T-helper 17 cell (primary cell): Measurements from ENCODE around the gene TRABD2B. TPM values are rescaled to one million over a fixed set of nuclear protein-coding genes. Genes with fewer than 3 reads are reported as not detected.

Source experiments
- ATAC-seq: fragments of 150-1000 bp; cut with Tn5 transposase; 2 replicates; pipeline ENCODE4 v1.10.0; 2021; ENCODE audit warnings: mild to moderate bottlenecking, moderate library complexity
- DNase-seq, 3 donors: peaks; one replicate each; pipeline versions ENCODE4 v3.0.0 to v3.0.0-alpha.2; 2020 to 2021
- H3K9me3 ChIP-seq: one replicate; pipeline ENCODE4 v1.7.0; 2013; ENCODE audit warnings: low read length, mild to moderate bottlenecking; ENCODE audit not compliant: control insufficient read depth, poor library complexity, severe bottlenecking
- H3K27ac Mint-ChIP-seq: one replicate; pipeline ENCODE4 v1.8.0; 2022; ENCODE audit warnings: mild to moderate bottlenecking, moderate library complexity, mixed read lengths
- H3K27me3 Mint-ChIP-seq: one replicate; pipeline ENCODE4 v1.8.0; 2022; ENCODE audit warnings: mixed read lengths
- H3K36me3 Mint-ChIP-seq: one replicate; pipeline ENCODE4 v1.8.0; 2022; ENCODE audit warnings: low read depth, mixed read lengths
- H3K4me1 Mint-ChIP-seq: one replicate; pipeline ENCODE4 v1.8.0; 2022; ENCODE audit warnings: mild to moderate bottlenecking, mixed read lengths
- H3K4me3 Mint-ChIP-seq: one replicate; pipeline ENCODE4 v1.8.0; 2022; ENCODE audit warnings: mild to moderate bottlenecking, moderate library complexity, mixed read lengths
- total RNA-seq, 4 donors: library from RNA in 2 of 4; stranded (reverse) in 2 of 4; gene quantifications; one replicate each; pipeline ENCODE4 v1.2.3 and lab custom pipeline; 2022 to 2026

The TRABD2B gene
- total RNA-seq, 2 donors from 2014 or later, result not detected

GRCh38 chr1:47754221-47754620 is 243.0 kb downstream of the TRABD2B start:
- ATAC-seq (no peak), DNase-seq (no peak)
- no peaks in the 10 kb centered on the region for H3K9me3 ChIP-seq
- peaks cover 60% of the 10 kb centered on the region for H3K27me3 Mint-ChIP-seq
- H3K4me1 Mint-ChIP-seq, result peaks cover 6% of the 10 kb centered on the region
- H3K4me3 Mint-ChIP-seq, result no peak overlapping the region
- peaks cover 6% of the 10 kb centered on the region for H3K36me3 Mint-ChIP-seq
- no peak overlapping the region for H3K27ac Mint-ChIP-seq

- Mint-ChIP-seq H3K4me3 (no peak overlapping the region), H3K4me1 (peaks cover 5% of the 10 kb centered on the region), H3K36me3 (peaks cover 6% of the 10 kb centered on the region), H3K27me3 (peaks cover 56% of the 10 kb centered on the region), H3K27ac (no peak overlapping the region)
- DNase-seq, result no peak
- H3K9me3 ChIP-seq, result no peaks in the 10 kb centered on the region
- no peak for ATAC-seq
Measured at GRCh38 chr1:47753808-47754207, 243.4 kb downstream of the TRABD2B start.

GRCh38 chr1:47752559-47752958 is 244.6 kb downstream of the TRABD2B start:
- ATAC-seq (no peak), DNase-seq (no peak)
- no peak overlapping the region for H3K4me3 Mint-ChIP-seq
- H3K27me3 Mint-ChIP-seq, result peaks cover 44% of the 10 kb centered on the region
- H3K9me3 ChIP-seq, result no peaks in the 10 kb centered on the region
- no peak overlapping the region for H3K27ac Mint-ChIP-seq
- H3K4me1 Mint-ChIP-seq, result peaks cover 3% of the 10 kb centered on the region
- H3K36me3 Mint-ChIP-seq, result peaks cover 4% of the 10 kb centered on the region

GRCh38 chr1:47751996-47752451 is 245.2 kb downstream of the TRABD2B start:
- DNase-seq, result no peak
- no peak for ATAC-seq
- H3K4me3 Mint-ChIP-seq, result no peak overlapping the region
- peaks cover 39% of the 10 kb centered on the region for H3K27me3 Mint-ChIP-seq
- H3K4me1 Mint-ChIP-seq, result peaks cover 3% of the 10 kb centered on the region
- no peaks in the 10 kb centered on the region for H3K9me3 ChIP-seq
- H3K36me3 Mint-ChIP-seq, result peaks cover 4% of the 10 kb centered on the region
- H3K27ac Mint-ChIP-seq, result no peak overlapping the region

- ATAC-seq, result no peak
- Mint-ChIP-seq H3K36me3 (no peaks in the 10 kb centered on the region), H3K4me3 (no peak overlapping the region), H3K4me1 (no peaks in the 10 kb centered on the region), H3K27ac (no peak overlapping the region), H3K27me3 (peaks cover 31% of the 10 kb centered on the region)
- no peaks in the 10 kb centered on the region for H3K9me3 ChIP-seq
- no peak for DNase-seq
Measured at GRCh38 chr1:47751193-47751592, 246.0 kb downstream of the TRABD2B start.

GRCh38 chr1:47745715-47746609 is 251.2 kb downstream of the TRABD2B start:
- peaks cover 11% of the 10 kb centered on the region for H3K27me3 Mint-ChIP-seq
- no peak for DNase-seq
- H3K36me3 Mint-ChIP-seq, result no peaks in the 10 kb centered on the region
- H3K4me1 Mint-ChIP-seq, result no peaks in the 10 kb centered on the region
- H3K9me3 ChIP-seq, result no peaks in the 10 kb centered on the region
- no peak overlapping the region for H3K27ac Mint-ChIP-seq
- ATAC-seq, result no peak
- no peak overlapping the region for H3K4me3 Mint-ChIP-seq

- Mint-ChIP-seq H3K4me1 (no peaks in the 10 kb centered on the region), H3K27ac (no peak overlapping the region), H3K4me3 (no peak overlapping the region), H3K36me3 (no peaks in the 10 kb centered on the region), H3K27me3 (peaks cover 17% of the 10 kb centered on the region)
- H3K9me3 ChIP-seq, result no peaks in the 10 kb centered on the region
- DNase-seq, result no peak
- ATAC-seq, result no peak
Measured at GRCh38 chr1:47742890-47743760, 254.1 kb downstream of the TRABD2B start.

GRCh38 chr1:47738560-47739182 is 258.5 kb downstream of the TRABD2B start:
- DNase-seq (no peak), ATAC-seq (no peak)
- Mint-ChIP-seq H3K27ac (no peak overlapping the region), H3K36me3 (no peaks in the 10 kb centered on the region), H3K4me1 (no peaks in the 10 kb centered on the region), H3K4me3 (no peak overlapping the region), H3K27me3 (peaks cover 41% of the 10 kb centered on the region)
- no peaks in the 10 kb centered on the region for H3K9me3 ChIP-seq

- H3K9me3 ChIP-seq, result no peaks in the 10 kb centered on the region
- no peaks in the 10 kb centered on the region for H3K36me3 Mint-ChIP-seq
- no peaks in the 10 kb centered on the region for H3K4me1 Mint-ChIP-seq
- no peak overlapping the region for H3K4me3 Mint-ChIP-seq
- no peak for ATAC-seq
- peaks cover 64% of the 10 kb centered on the region for H3K27me3 Mint-ChIP-seq
- no peak overlapping the region for H3K27ac Mint-ChIP-seq
- DNase-seq, result no peak
Measured at GRCh38 chr1:47732489-47732888, 264.7 kb downstream of the TRABD2B start.

- Mint-ChIP-seq H3K27me3 (peaks cover 66% of the 10 kb centered on the region), H3K4me1 (no peaks in the 10 kb centered on the region), H3K36me3 (no peaks in the 10 kb centered on the region), H3K27ac (no peak overlapping the region), H3K4me3 (no peak overlapping the region)
- no peak for DNase-seq
- no peaks in the 10 kb centered on the region for H3K9me3 ChIP-seq
- ATAC-seq, result no peak
Measured at GRCh38 chr1:47731730-47732129, 265.5 kb downstream of the TRABD2B start.

- DNase-seq (no peak), ATAC-seq (no peak)
- Mint-ChIP-seq H3K4me1 (peaks cover 11% of the 10 kb centered on the region), H3K27ac (no peak overlapping the region), H3K4me3 (no peak overlapping the region), H3K36me3 (no peaks in the 10 kb centered on the region), H3K27me3 (peaks cover 59% of the 10 kb centered on the region)
- H3K9me3 ChIP-seq, result no peaks in the 10 kb centered on the region
Measured at GRCh38 chr1:47729685-47730084, 267.5 kb downstream of the TRABD2B start.

GRCh38 chr1:47727697-47728085 is 269.5 kb downstream of the TRABD2B start:
- Mint-ChIP-seq H3K27ac (no peak overlapping the region), H3K36me3 (no peaks in the 10 kb centered on the region), H3K4me3 (no peak overlapping the region), H3K27me3 (peaks cover 71% of the 10 kb centered on the region), H3K4me1 (peaks cover 11% of the 10 kb centered on the region)
- ATAC-seq (no peak), DNase-seq (no peak)
- no peaks in the 10 kb centered on the region for H3K9me3 ChIP-seq
